ENCODE measurements around the gene TMEM178B.

TMEM178B gene

GRCh38 chr7:141122736-141123135, 48.9 kb downstream of the TMEM178B start:
- H3K4me3 ChIP-seq (ENCODE audit: low read depth, low read length), result no peak overlapping the region
- TF ChIP-seq, protein P1, sequence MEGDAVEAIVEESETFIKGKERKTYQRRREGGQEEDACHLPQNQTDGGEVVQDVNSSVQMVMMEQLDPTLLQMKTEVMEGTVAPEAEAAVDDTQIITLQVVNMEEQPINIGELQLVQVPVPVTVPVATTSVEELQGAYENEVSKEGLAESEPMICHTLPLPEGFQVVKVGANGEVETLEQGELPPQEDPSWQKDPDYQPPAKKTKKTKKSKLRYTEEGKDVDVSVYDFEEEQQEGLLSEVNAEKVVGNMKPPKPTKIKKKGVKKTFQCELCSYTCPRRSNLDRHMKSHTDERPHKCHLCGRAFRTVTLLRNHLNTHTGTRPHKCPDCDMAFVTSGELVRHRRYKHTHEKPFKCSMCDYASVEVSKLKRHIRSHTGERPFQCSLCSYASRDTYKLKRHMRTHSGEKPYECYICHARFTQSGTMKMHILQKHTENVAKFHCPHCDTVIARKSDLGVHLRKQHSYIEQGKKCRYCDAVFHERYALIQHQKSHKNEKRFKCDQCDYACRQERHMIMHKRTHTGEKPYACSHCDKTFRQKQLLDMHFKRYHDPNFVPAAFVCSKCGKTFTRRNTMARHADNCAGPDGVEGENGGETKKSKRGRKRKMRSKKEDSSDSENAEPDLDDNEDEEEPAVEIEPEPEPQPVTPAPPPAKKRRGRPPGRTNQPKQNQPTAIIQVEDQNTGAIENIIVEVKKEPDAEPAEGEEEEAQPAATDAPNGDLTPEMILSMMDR (IDR thresholded peaks at IDR 0.05; ENCODE audit: insufficient read depth, low read depth, low read length, missing control alignments), result no peak
- DNase-seq (ENCODE audit: low read depth), result no peak

GRCh38 chr7:141123522-141123921, 49.7 kb downstream of the TMEM178B start:
- no peak overlapping the region for H3K4me3 ChIP-seq (ENCODE audit: low read depth, low read length)
- TF ChIP-seq, protein P1 (IDR thresholded peaks at IDR 0.05; ENCODE audit: insufficient read depth, low read depth, low read length, missing control alignments), result no peak
- DNase-seq (ENCODE audit: low read depth), result peak; percentile 6

DNA sequence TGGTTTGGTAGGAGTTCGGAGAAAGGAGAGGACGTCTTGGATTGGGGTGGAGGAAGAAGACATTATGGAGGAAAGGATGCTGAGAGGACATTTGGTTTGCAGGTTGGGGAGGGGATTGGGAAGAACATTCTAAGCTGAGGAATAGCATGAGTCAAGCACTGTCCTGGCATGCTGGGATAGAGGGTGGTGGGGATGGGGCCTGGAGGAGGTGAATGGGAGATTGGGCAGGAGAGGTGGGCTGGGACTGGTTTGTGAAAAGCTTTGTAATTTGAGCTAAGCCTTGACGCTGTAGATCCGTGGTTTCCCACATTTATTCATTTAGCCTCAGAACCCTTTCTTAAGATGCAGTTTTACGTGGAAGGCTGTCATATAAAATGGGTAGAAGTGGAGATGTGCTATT, 52.2 kb downstream of the TMEM178B start:
- no peak for DNase-seq (ENCODE audit: low read depth)
- H3K4me3 ChIP-seq (ENCODE audit: low read depth, low read length), result no peak overlapping the region
- TF ChIP-seq, protein P1 (IDR thresholded peaks at IDR 0.05; ENCODE audit: insufficient read depth, low read depth, low read length, missing control alignments), result no peak

- no peak overlapping the region for H3K4me3 ChIP-seq (ENCODE audit: low read depth, low read length)
- TF ChIP-seq, protein P1 (IDR thresholded peaks at IDR 0.05; ENCODE audit: insufficient read depth, low read depth, low read length, missing control alignments), result no peak
- no peak for DNase-seq (ENCODE audit: low read depth)
These were observed 54.6 kb downstream of the TMEM178B start for GRCh38 chr7:141128506-141128905.

- TF ChIP-seq, protein P1 (IDR thresholded peaks at IDR 0.05; ENCODE audit: insufficient read depth, low read depth, low read length, missing control alignments), result no peak
These were observed 55.1 kb downstream of the TMEM178B start for GRCh38 chr7:141128931-141129330.

DNA sequence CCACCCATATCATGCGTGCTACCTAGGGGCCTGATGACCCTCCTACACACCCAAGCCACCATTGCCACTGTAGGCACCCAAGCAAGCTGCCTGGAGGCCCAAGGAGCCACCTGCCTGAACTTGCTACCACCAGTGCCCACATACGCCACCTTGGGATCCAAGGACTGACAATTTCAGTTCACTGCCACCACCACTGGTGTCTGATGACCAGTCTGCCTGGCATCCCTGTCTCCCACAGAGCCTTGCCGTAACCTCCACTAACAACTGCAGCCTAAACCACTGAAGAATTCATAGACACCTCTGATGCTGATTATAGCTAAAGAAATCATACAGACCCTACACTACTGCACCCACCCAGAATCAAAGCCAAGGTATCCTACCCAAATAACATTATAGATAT, 58.8 kb downstream of the TMEM178B start:
- DNase-seq (ENCODE audit: low read depth), result no peak
- TF ChIP-seq, protein P1 (IDR thresholded peaks at IDR 0.05; ENCODE audit: insufficient read depth, low read depth, low read length, missing control alignments), result no peak

More at GRCh38 chr7:141128931-141129330, 55.1 kb downstream of the TMEM178B start:
- no peak for DNase-seq (ENCODE audit: low read depth)
- no peak overlapping the region for H3K4me3 ChIP-seq (ENCODE audit: low read depth, low read length)

DNA sequence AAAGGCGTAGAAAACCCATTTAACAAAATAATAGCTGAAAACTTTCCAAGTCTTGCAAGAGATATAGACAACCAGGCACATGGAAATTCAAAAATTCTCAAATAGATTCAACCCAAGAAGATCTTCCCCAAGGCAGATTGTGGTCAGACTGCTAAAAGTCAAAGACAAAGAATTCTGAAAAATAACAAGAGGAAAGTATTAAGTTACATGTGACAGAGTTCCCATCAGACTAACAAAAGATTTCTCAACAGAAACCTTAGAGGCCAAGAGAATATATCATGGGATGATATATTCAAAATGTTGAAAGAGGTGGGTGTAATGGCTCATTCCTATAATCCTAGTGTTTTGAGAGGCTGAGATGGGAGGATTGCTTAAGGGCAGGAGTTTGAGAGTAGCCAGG, 59.8 kb downstream of the TMEM178B start:
- TF ChIP-seq, protein P1 (IDR thresholded peaks at IDR 0.05; ENCODE audit: insufficient read depth, low read depth, low read length, missing control alignments), result no peak
- no peak for DNase-seq (ENCODE audit: low read depth)
- H3K4me3 ChIP-seq (ENCODE audit: low read depth, low read length), result no peak overlapping the region

More for the DNA sequence above, 58.8 kb downstream of the TMEM178B start:
- H3K4me3 ChIP-seq (ENCODE audit: low read depth, low read length), result no peak overlapping the region

Data from GM12865 (cell line).